ENCODE results near the gene B4GALT5.

Gene B4GALT5

GRCh38 chr20:49602345-49603208 lies 111.1 kb downstream of the B4GALT5 start:
- no peak for DNase-seq

- no peak for DNase-seq
Observed at GRCh38 chr20:49601153-49601924, 112.3 kb downstream of the B4GALT5 start.

GRCh38 chr20:49599746-49600113 lies 113.9 kb downstream of the B4GALT5 start:
- DNase-seq, result no peak

- no peak for DNase-seq
Observed at GRCh38 chr20:49597825-49598395, 115.8 kb downstream of the B4GALT5 start.

- DNase-seq, result no peak
Observed at GRCh38 chr20:49595811-49596561, 117.7 kb downstream of the B4GALT5 start.

GRCh38 chr20:49595346-49595745 lies 118.3 kb downstream of the B4GALT5 start:
- no peak for DNase-seq

- DNase-seq, result no peak
Observed at GRCh38 chr20:49594931-49595315, 118.8 kb downstream of the B4GALT5 start.

- no peak for DNase-seq
Observed at GRCh38 chr20:49594143-49594930, 119.3 kb downstream of the B4GALT5 start.

- DNase-seq, result no peak
Observed at GRCh38 chr20:49593466-49594142, 120.1 kb downstream of the B4GALT5 start.

- DNase-seq, result no peak
Observed at GRCh38 chr20:49592120-49592519, 121.6 kb downstream of the B4GALT5 start.

- DNase-seq, result no peak
Observed at GRCh38 chr20:49591217-49591865, 122.3 kb downstream of the B4GALT5 start.

GRCh38 chr20:49590163-49591017 lies 123.3 kb downstream of the B4GALT5 start:
- DNase-seq, result no peak

- no peak for DNase-seq
Observed at GRCh38 chr20:49589747-49590146, 123.9 kb downstream of the B4GALT5 start.

- DNase-seq, result no peak
Observed at GRCh38 chr20:49587111-49587570, 126.5 kb downstream of the B4GALT5 start.

- no peak for DNase-seq
Observed at GRCh38 chr20:49585585-49586245, 128.0 kb downstream of the B4GALT5 start.

GRCh38 chr20:49584418-49585382 lies 129.0 kb downstream of the B4GALT5 start:
- no peak for DNase-seq

GRCh38 chr20:49583669-49584417 lies 129.8 kb downstream of the B4GALT5 start:
- peak; percentile 11 to 22 for DNase-seq

All from cerebellar nuclear complex (tissue), 1 donor.